Natural killer cell (primary cell): Measurements from ENCODE around the gene SMAD1. TPM values are rescaled to one million over a fixed set of nuclear protein-coding genes. Genes with fewer than 3 reads are reported as not detected.

Source experiments
- ATAC-seq, 3 donors: fragments of 150-1000 bp in 2 of 3; fragments of 200-7000 bp in 1 of 3; cut with Tn5 transposase; 1 replicate in 1 of 3; 2 replicates in 2 of 3; pipeline ENCODE4 v1.10.0; 2021; ENCODE audit warnings: mild to moderate bottlenecking in 2 of 3, moderate library complexity in 2 of 3
- DNase-seq, 2 donors: peaks; one replicate each; pipeline versions ENCODE4 v3.0.0 to v3.0.0-alpha.2; 2013 to 2021; ENCODE audit warnings: mixed read lengths in 1 of 2
- H3K27ac ChIP-seq: one replicate; pipeline ENCODE4 v1.5.1; 2013; ENCODE audit warnings: mild to moderate bottlenecking, low read length
- H3K27me3 ChIP-seq: one replicate; pipeline ENCODE4 v1.6.1; 2013; ENCODE audit warnings: low read length; ENCODE audit not compliant: control insufficient read depth, insufficient read depth
- H3K36me3 ChIP-seq: one replicate; pipeline ENCODE4 v1.6.1; 2013; ENCODE audit warnings: low read length; ENCODE audit not compliant: control insufficient read depth, insufficient read depth
- H3K4me1 ChIP-seq: one replicate; pipeline ENCODE4 v1.6.1; 2013; ENCODE audit warnings: low read length; ENCODE audit not compliant: control insufficient read depth, insufficient read depth
- H3K4me3 ChIP-seq: one replicate; pipeline ENCODE4 v1.5.1; 2013; ENCODE audit warnings: low read length
- H3K9me3 ChIP-seq: one replicate; pipeline ENCODE4 v1.6.1; 2013; ENCODE audit warnings: low read length; ENCODE audit not compliant: control insufficient read depth, insufficient read depth
- H3K27ac Mint-ChIP-seq, 2 donors: one replicate each; pipeline ENCODE4 v1.8.0; 2022; ENCODE audit warnings: mild to moderate bottlenecking in 2 of 2, mixed read lengths in 2 of 2, moderate library complexity in 1 of 2
- H3K27me3 Mint-ChIP-seq, 2 donors: one replicate each; pipeline ENCODE4 v1.8.0; 2022; ENCODE audit warnings: low read depth in 2 of 2, mixed read lengths in 2 of 2
- H3K36me3 Mint-ChIP-seq: one replicate; pipeline ENCODE4 v1.8.0; 2022; ENCODE audit warnings: mixed read lengths
- H3K4me1 Mint-ChIP-seq, 2 donors: one replicate each; pipeline ENCODE4 v1.8.0; 2022; ENCODE audit warnings: mixed read lengths in 2 of 2
- H3K4me3 Mint-ChIP-seq: one replicate; pipeline ENCODE4 v1.8.0; 2022; ENCODE audit warnings: mild to moderate bottlenecking, moderate library complexity, mixed read lengths
- H3K9me3 Mint-ChIP-seq, 2 donors: one replicate each; pipeline ENCODE4 v1.8.0; 2022; ENCODE audit warnings: mixed read lengths in 2 of 2
- WGBS: methylation state at CpG from one replicate; pipeline ENCODE4 v1.1.7; 2013; ENCODE audit warnings: missing lambda C conversion rate; ENCODE audit not compliant: insufficient coverage; 5-methylcytosine and 5-hydroxymethylcytosine counted together
- intact Hi-C: fragments of 100-400 bp; cut with micrococcal nuclease; formaldehyde crosslinking; loops from one replicate; pipeline ENCODE4 v1.14.2; 2022
- total RNA-seq, 4 donors: library from RNA; stranded (reverse); fragments of 120-200 nt in 1 of 4; gene quantifications; one replicate each; pipeline versions ENCODE4 v1.2.3 to v1.2.4, GENCODE V29; 2013 to 2022
- TF ChIP-seq, protein P1 (sequence below): fragments of 200-600 bp; IDR thresholded peaks from one replicate; pipeline ENCODE4 v1.8.0; 2022; ENCODE audit warnings: antibody characterized with exemption

SMAD1 gene
- total RNA-seq, 3 donors from 2014 or later (not counting 1 experiment from before 2014, with no cell fraction given): 2.2 to 12.8 (median 9.9) TPM

- Mint-ChIP-seq H3K27ac (no peak overlapping the region), H3K9me3 (no peaks in the 10 kb centered on the region), H3K4me3 (no peak overlapping the region), H3K27me3 (peaks cover 14 to 16% of the 10 kb centered on the region in 2 donors), H3K4me1 (peaks cover 9 to 17% of the 10 kb centered on the region in 2 donors), H3K36me3 (no peaks in the 10 kb centered on the region)
- DNase-seq (no peak), ATAC-seq (no peak)
- H3K9me3 ChIP-seq: no peaks in the 10 kb centered on the region
- 76% methylated on average over 2 of the region's 2 CpGs for WGBS
- no peaks in the 10 kb centered on the region for H3K27me3 ChIP-seq
- TF ChIP-seq, protein P1, sequence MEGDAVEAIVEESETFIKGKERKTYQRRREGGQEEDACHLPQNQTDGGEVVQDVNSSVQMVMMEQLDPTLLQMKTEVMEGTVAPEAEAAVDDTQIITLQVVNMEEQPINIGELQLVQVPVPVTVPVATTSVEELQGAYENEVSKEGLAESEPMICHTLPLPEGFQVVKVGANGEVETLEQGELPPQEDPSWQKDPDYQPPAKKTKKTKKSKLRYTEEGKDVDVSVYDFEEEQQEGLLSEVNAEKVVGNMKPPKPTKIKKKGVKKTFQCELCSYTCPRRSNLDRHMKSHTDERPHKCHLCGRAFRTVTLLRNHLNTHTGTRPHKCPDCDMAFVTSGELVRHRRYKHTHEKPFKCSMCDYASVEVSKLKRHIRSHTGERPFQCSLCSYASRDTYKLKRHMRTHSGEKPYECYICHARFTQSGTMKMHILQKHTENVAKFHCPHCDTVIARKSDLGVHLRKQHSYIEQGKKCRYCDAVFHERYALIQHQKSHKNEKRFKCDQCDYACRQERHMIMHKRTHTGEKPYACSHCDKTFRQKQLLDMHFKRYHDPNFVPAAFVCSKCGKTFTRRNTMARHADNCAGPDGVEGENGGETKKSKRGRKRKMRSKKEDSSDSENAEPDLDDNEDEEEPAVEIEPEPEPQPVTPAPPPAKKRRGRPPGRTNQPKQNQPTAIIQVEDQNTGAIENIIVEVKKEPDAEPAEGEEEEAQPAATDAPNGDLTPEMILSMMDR: no peak
- H3K27ac ChIP-seq: no peak overlapping the region
- no peak overlapping the region for H3K4me3 ChIP-seq
- no peaks in the 10 kb centered on the region for H3K36me3 ChIP-seq
- intact Hi-C loops: loop anchor here (5.0 kb wide), 2 partner anchors 73 to 133 kb away; partner anchors contain the start of gene MMAA
- no peaks in the 10 kb centered on the region for H3K4me1 ChIP-seq
Observed at GRCh38 chr4:145484225-145484846, 2.7 kb downstream of the SMAD1 start.

- H3K36me3 Mint-ChIP-seq: no peaks in the 10 kb centered on the region
- intact Hi-C loops: no loop called here
- peaks cover 12 to 14% of the 10 kb centered on the region in 2 donors for H3K27me3 Mint-ChIP-seq
- peaks cover 9 to 17% of the 10 kb centered on the region in 2 donors for H3K4me1 Mint-ChIP-seq
- no peaks in the 10 kb centered on the region for H3K9me3 Mint-ChIP-seq
- no peak overlapping the region for H3K4me3 ChIP-seq
- no peak overlapping the region for H3K27ac ChIP-seq
- no peak overlapping the region for H3K27ac Mint-ChIP-seq
- no peak for ATAC-seq
- H3K9me3 ChIP-seq: no peaks in the 10 kb centered on the region
- H3K4me1 ChIP-seq: no peaks in the 10 kb centered on the region
- WGBS: 88% methylated on average over 5 of the region's 9 CpGs
- no peaks in the 10 kb centered on the region for H3K27me3 ChIP-seq
- no peak overlapping the region for H3K4me3 Mint-ChIP-seq
- no peak for DNase-seq
- no peaks in the 10 kb centered on the region for H3K36me3 ChIP-seq
- TF ChIP-seq, protein P1: no peak
Observed at GRCh38 chr4:145485120-145485519, 3.5 kb downstream of the SMAD1 start.

DNA sequence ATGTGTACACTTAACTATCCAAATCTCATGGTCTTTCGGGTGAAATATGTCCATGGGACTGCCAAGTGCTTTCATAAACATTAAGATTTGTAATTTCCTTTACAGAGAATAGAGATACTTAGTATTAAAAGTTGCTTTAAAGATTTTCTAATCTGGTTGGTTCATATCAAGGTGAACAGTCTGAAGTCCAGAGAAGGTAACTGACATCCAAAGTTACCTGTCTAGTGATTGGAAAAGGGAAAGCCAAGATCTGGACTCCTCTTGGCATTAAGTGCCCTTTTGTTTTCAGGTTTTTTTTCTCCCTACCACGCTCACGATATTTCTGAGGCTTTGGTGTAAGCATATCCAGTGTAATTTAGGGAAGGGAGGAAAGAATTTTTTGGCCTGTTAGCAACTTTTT is 5.0 kb downstream of the SMAD1 start:
- H3K4me1 Mint-ChIP-seq: peaks cover 0 to 5% of the 10 kb centered on the region in 2 donors
- TF ChIP-seq, protein P1: no peak
- no peak overlapping the region for H3K4me3 Mint-ChIP-seq
- intact Hi-C loops: no loop called here
- no peaks in the 10 kb centered on the region for H3K27me3 ChIP-seq
- no peak overlapping the region for H3K27ac ChIP-seq
- H3K27ac Mint-ChIP-seq: no peak overlapping the region
- H3K9me3 ChIP-seq: no peaks in the 10 kb centered on the region
- no peaks in the 10 kb centered on the region for H3K36me3 ChIP-seq
- H3K36me3 Mint-ChIP-seq: no peaks in the 10 kb centered on the region
- no peak for ATAC-seq
- DNase-seq: no peak
- H3K4me1 ChIP-seq: no peaks in the 10 kb centered on the region
- no CpG with 5 or more reads among the region's 3 CpGs for WGBS
- H3K9me3 Mint-ChIP-seq: no peaks in the 10 kb centered on the region
- H3K4me3 ChIP-seq: no peak overlapping the region
- H3K27me3 Mint-ChIP-seq: no peaks in the 10 kb centered on the region

- ATAC-seq (peak; percentile 22 to 91 (median 85)), DNase-seq (peak in 1 of 2 donors; percentile 23)
- Mint-ChIP-seq H3K4me3 (no peak overlapping the region), H3K4me1 (peaks cover 0 to 5% of the 10 kb centered on the region in 2 donors), H3K27me3 (no peaks in the 10 kb centered on the region), H3K9me3 (no peaks in the 10 kb centered on the region), H3K27ac (no peak overlapping the region), H3K36me3 (no peaks in the 10 kb centered on the region)
- H3K27ac ChIP-seq: no peak overlapping the region
- no peaks in the 10 kb centered on the region for H3K9me3 ChIP-seq
- TF ChIP-seq, protein P1: no peak
- H3K4me1 ChIP-seq: no peaks in the 10 kb centered on the region
- H3K27me3 ChIP-seq: no peaks in the 10 kb centered on the region
- 10% methylated on average over 3 of the region's 3 CpGs for WGBS
- intact Hi-C loops: no loop called here
- H3K36me3 ChIP-seq: no peaks in the 10 kb centered on the region
- no peak overlapping the region for H3K4me3 ChIP-seq
Observed at GRCh38 chr4:145487631-145488030, 6.0 kb downstream of the SMAD1 start.
